ENCODE results near the gene MOCS3.

The MOCS3 gene

GRCh38 chr20:50958615-50959542, at the start of gene MOCS3:
MOCS3 (plus strand) TSS chr20:50958818; CDS start chr20:50958843, 25 bp downstream.
- no peaks in the 10 kb centered on the region for H3K27me3 Mint-ChIP-seq (ENCODE audit: low read depth)
- peak within 1 kb of the TSS; percentile 88 to 99 (median 98) for H3K4me3 Mint-ChIP-seq
- no peaks in the 10 kb centered on the region for H3K9me3 Mint-ChIP-seq
- peaks cover 25% of the 10 kb centered on the region for H3K36me3 Mint-ChIP-seq (ENCODE audit: low read depth)
- TF ChIP-seq CTCF (IDR thresholded peaks at IDR 0.05; ENCODE audit: unreplicated experiment in 3 of 3), result no peak
- H3K4me1 Mint-ChIP-seq, result peaks cover 46% of the 10 kb centered on the region
- H3K27ac Mint-ChIP-seq, result peak within 1 kb of the TSS; percentile 100

- no peak overlapping the region for H3K4me3 Mint-ChIP-seq
- H3K4me1 Mint-ChIP-seq, result peaks cover 33% of the 10 kb centered on the region
- H3K27me3 Mint-ChIP-seq (ENCODE audit: low read depth), result no peaks in the 10 kb centered on the region
- H3K36me3 Mint-ChIP-seq (ENCODE audit: low read depth), result peaks cover 54% of the 10 kb centered on the region
- no peak overlapping the region for H3K27ac Mint-ChIP-seq
- no peak for TF ChIP-seq CTCF (IDR thresholded peaks at IDR 0.05; ENCODE audit: unreplicated experiment in 3 of 3)
- no peaks in the 10 kb centered on the region for H3K9me3 Mint-ChIP-seq
These were observed 49.2 kb upstream of the MOCS3 start for GRCh38 chr20:50909413-50909812.

- Mint-ChIP-seq H3K36me3 (ENCODE audit: low read depth) (peaks cover 55% of the 10 kb centered on the region), H3K9me3 (no peaks in the 10 kb centered on the region), H3K27ac (peak overlapping the region; percentile 20 to 68 (median 57)), H3K4me3 (no peak overlapping the region), H3K4me1 (peaks cover 48% of the 10 kb centered on the region), H3K27me3 (ENCODE audit: low read depth) (no peaks in the 10 kb centered on the region)
- TF ChIP-seq CTCF (IDR thresholded peaks at IDR 0.05; ENCODE audit: unreplicated experiment in 3 of 3), result no peak
These were observed 47.6 kb upstream of the MOCS3 start for GRCh38 chr20:50911030-50911429.

GRCh38 chr20:50911716-50912115, 46.9 kb upstream of the MOCS3 start:
- H3K9me3 Mint-ChIP-seq, result no peaks in the 10 kb centered on the region
- no peak for TF ChIP-seq CTCF (IDR thresholded peaks at IDR 0.05; ENCODE audit: unreplicated experiment in 3 of 3)
- H3K36me3 Mint-ChIP-seq (ENCODE audit: low read depth), result peaks cover 51% of the 10 kb centered on the region
- H3K27me3 Mint-ChIP-seq (ENCODE audit: low read depth), result no peaks in the 10 kb centered on the region
- H3K4me3 Mint-ChIP-seq, result no peak overlapping the region
- peaks cover 55% of the 10 kb centered on the region for H3K4me1 Mint-ChIP-seq
- H3K27ac Mint-ChIP-seq, result peak overlapping the region in 2 of 3 experiments; percentile 57 to 68

GRCh38 chr20:50913690-50914375, 44.8 kb upstream of the MOCS3 start:
- TF ChIP-seq CTCF (IDR thresholded peaks at IDR 0.05; ENCODE audit: unreplicated experiment in 3 of 3), result no peak
- Mint-ChIP-seq H3K9me3 (no peaks in the 10 kb centered on the region), H3K27ac (peak overlapping the region; percentile 25 to 77 (median 49)), H3K36me3 (ENCODE audit: low read depth) (peaks cover 51% of the 10 kb centered on the region), H3K4me3 (peak overlapping the region in 1 of 3 experiments; percentile 47), H3K27me3 (ENCODE audit: low read depth) (no peaks in the 10 kb centered on the region), H3K4me1 (peaks cover 76% of the 10 kb centered on the region)
